ENCODE measurements around the gene TGFBI.

TGFBI gene

DNA sequence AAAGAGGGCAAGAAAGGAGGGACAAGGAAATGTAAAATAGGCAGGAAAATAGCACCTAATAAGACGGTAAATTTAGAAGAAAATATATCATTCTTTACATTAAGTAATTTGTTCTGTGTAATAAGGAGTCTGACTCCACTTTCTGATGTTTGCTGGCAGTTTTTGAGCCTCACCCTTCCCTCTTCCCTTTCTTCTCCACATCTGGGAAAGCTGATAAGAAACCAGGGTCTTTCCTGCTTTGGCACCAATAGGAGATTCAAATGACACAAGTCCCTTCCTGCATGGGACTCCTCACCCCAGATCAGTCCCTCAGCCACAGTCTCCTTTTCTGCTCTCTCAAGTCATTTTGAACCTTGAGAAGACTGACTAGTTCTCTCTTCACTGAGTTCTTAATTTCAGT lies 42.8 kb upstream of the TGFBI start:
- no peak overlapping the region for H3K4ac ChIP-seq (ENCODE audit: low read length)
- no peak overlapping the region for H2AK5ac ChIP-seq (ENCODE audit: low read depth, low read length)
- no CpG with 5 or more reads among the region's 1 CpG for WGBS, 2 donors (ENCODE audit: extremely low coverage in 2 of 2, insufficient read length in 2 of 2, insufficient replicate concordance in 1 of 2)
- no peak overlapping the region for H4K8ac ChIP-seq (ENCODE audit: low read depth, low read length)
- no peak overlapping the region for H3K23ac ChIP-seq (ENCODE audit: low read depth, low read length, poor library complexity)
- H3K4me2 ChIP-seq (ENCODE audit: insufficient read depth, low read length, poor library complexity, severe bottlenecking): no peak overlapping the region
- no peak overlapping the region for H4K91ac ChIP-seq (ENCODE audit: low read depth, low read length, poor library complexity)
- no peak overlapping the region for H3K18ac ChIP-seq (ENCODE audit: low read length)
- no peak overlapping the region for H3K14ac ChIP-seq (ENCODE audit: low read length)
- no peaks in the 10 kb centered on the region for H3K36me3 ChIP-seq (replicated peaks in 1 of 2; ENCODE audit: control insufficient read depth in 2 of 2, insufficient read depth in 2 of 2, low read length in 2 of 2)
- DNase-seq (ENCODE audit: low spot score): no peak
- H3K9ac ChIP-seq (ENCODE audit: low read depth, low read length, poor library complexity): no peak overlapping the region
- no peak overlapping the region for H2BK15ac ChIP-seq (ENCODE audit: low read length)
- H3K9me3 ChIP-seq (replicated peaks in 1 of 2; ENCODE audit: control insufficient read depth in 2 of 2, insufficient read depth in 1 of 2, low read depth in 1 of 2, low read length in 2 of 2): no peaks in the 10 kb centered on the region
- no peaks in the 10 kb centered on the region for H3K4me1 ChIP-seq (ENCODE audit: control insufficient read depth in 2 of 2, insufficient read depth in 1 of 2, low read depth in 1 of 2, low read length in 2 of 2)
- H3K27ac ChIP-seq (replicated peaks; ENCODE audit: low read length): no peak overlapping the region
- no peaks in the 10 kb centered on the region for H3K27me3 ChIP-seq (ENCODE audit: control insufficient read depth in 3 of 3, insufficient read depth in 3 of 3, low read depth in 1 of 3, low read length in 3 of 3)
- no peak overlapping the region for H3K4me3 ChIP-seq (ENCODE audit: low read length in 2 of 2)
- H2BK5ac ChIP-seq (ENCODE audit: low read length): no peak overlapping the region
- no peak overlapping the region for H2BK120ac ChIP-seq (ENCODE audit: low read depth, low read length)
- no peak overlapping the region for H2BK12ac ChIP-seq (ENCODE audit: low read length)
- no peak overlapping the region for H2AFZ ChIP-seq (ENCODE audit: low read length)
- H3K79me1 ChIP-seq (ENCODE audit: low read depth, low read length): no peaks in the 10 kb centered on the region

DNA sequence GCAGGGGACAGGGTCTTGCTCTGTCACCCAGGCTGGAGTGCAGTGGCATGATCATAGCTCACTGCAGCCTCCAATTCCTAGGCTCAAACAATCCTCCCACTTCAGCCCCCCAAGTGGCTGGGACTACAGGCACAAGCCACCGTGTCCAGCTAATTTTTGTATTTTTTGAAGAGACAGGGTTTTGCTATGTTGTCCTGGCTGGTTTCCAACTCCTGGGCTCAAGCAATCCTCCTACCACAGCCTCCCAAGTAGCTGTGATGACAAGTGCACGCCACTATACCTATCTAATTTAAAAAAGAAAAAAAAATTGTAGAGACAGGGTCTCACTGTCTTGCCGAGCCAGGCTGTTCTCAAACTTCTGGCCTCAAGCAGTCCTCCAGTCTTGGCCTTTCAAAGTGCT lies 42.4 kb upstream of the TGFBI start:
- no peak overlapping the region for H3K14ac ChIP-seq (ENCODE audit: low read length)
- H4K91ac ChIP-seq (ENCODE audit: low read depth, low read length, poor library complexity): no peak overlapping the region
- H3K9me3 ChIP-seq (replicated peaks in 1 of 2; ENCODE audit: control insufficient read depth in 2 of 2, insufficient read depth in 1 of 2, low read depth in 1 of 2, low read length in 2 of 2): no peaks in the 10 kb centered on the region
- H3K79me1 ChIP-seq (ENCODE audit: low read depth, low read length): no peaks in the 10 kb centered on the region
- H2AFZ ChIP-seq (ENCODE audit: low read length): no peak overlapping the region
- no peak for DNase-seq (ENCODE audit: low spot score)
- H3K27ac ChIP-seq (replicated peaks; ENCODE audit: low read length): no peak overlapping the region
- H2BK120ac ChIP-seq (ENCODE audit: low read depth, low read length): no peak overlapping the region
- H2BK15ac ChIP-seq (ENCODE audit: low read length): no peak overlapping the region
- WGBS, 2 donors (ENCODE audit: extremely low coverage in 2 of 2, insufficient read length in 2 of 2, insufficient replicate concordance in 1 of 2): no CpG with 5 or more reads among the region's 3 CpGs
- no peak overlapping the region for H2BK5ac ChIP-seq (ENCODE audit: low read length)
- no peaks in the 10 kb centered on the region for H3K4me1 ChIP-seq (ENCODE audit: control insufficient read depth in 2 of 2, insufficient read depth in 1 of 2, low read depth in 1 of 2, low read length in 2 of 2)
- no peak overlapping the region for H3K4ac ChIP-seq (ENCODE audit: low read length)
- no peak overlapping the region for H3K4me3 ChIP-seq (ENCODE audit: low read length in 2 of 2)
- H3K23ac ChIP-seq (ENCODE audit: low read depth, low read length, poor library complexity): no peak overlapping the region
- no peak overlapping the region for H2BK12ac ChIP-seq (ENCODE audit: low read length)
- H3K27me3 ChIP-seq (ENCODE audit: control insufficient read depth in 3 of 3, insufficient read depth in 3 of 3, low read depth in 1 of 3, low read length in 3 of 3): no peaks in the 10 kb centered on the region
- no peak overlapping the region for H3K9ac ChIP-seq (ENCODE audit: low read depth, low read length, poor library complexity)
- no peak overlapping the region for H2AK5ac ChIP-seq (ENCODE audit: low read depth, low read length)
- H4K8ac ChIP-seq (ENCODE audit: low read depth, low read length): no peak overlapping the region
- H3K4me2 ChIP-seq (ENCODE audit: insufficient read depth, low read length, poor library complexity, severe bottlenecking): no peak overlapping the region
- no peak overlapping the region for H3K18ac ChIP-seq (ENCODE audit: low read length)
- H3K36me3 ChIP-seq (replicated peaks in 1 of 2; ENCODE audit: control insufficient read depth in 2 of 2, insufficient read depth in 2 of 2, low read length in 2 of 2): no peaks in the 10 kb centered on the region

DNA sequence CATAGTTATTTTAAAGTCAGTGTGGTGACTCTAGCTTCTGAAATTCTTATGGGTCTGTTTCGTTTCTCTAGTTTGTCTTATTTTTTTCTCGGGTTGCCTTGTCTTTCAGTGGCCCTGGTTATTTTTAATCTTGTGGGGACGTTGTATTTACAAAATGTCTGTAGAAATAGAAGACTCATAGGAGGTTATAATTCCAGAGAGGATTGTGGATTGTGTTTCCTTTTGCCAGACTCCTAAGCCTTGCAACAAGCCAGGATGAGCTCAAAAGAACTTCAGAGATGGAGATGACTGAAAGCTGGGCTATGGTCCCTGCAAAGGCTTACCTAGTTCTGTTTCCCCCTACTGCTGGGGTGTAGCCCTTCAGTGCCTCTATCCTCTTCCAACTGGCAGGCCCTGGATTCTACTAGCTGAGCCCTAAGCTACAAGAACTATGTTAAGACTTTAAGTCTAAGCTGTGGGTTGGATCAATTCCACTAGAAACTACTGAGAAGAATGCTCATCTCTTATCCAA lies 41.8 kb upstream of the TGFBI start:
- no peak overlapping the region for H4K8ac ChIP-seq (ENCODE audit: low read depth, low read length)
- H3K9me3 ChIP-seq (replicated peaks in 1 of 2; ENCODE audit: control insufficient read depth in 2 of 2, insufficient read depth in 1 of 2, low read depth in 1 of 2, low read length in 2 of 2): no peaks in the 10 kb centered on the region
- H3K23ac ChIP-seq (ENCODE audit: low read depth, low read length, poor library complexity): no peak overlapping the region
- no peaks in the 10 kb centered on the region for H3K79me1 ChIP-seq (ENCODE audit: low read depth, low read length)
- no peak overlapping the region for H3K14ac ChIP-seq (ENCODE audit: low read length)
- no peak overlapping the region for H2BK15ac ChIP-seq (ENCODE audit: low read length)
- no peak overlapping the region for H3K9ac ChIP-seq (ENCODE audit: low read depth, low read length, poor library complexity)
- H4K91ac ChIP-seq (ENCODE audit: low read depth, low read length, poor library complexity): no peak overlapping the region
- no peak overlapping the region for H2BK12ac ChIP-seq (ENCODE audit: low read length)
- no peak overlapping the region for H3K4me3 ChIP-seq (ENCODE audit: low read length in 2 of 2)
- H3K4me2 ChIP-seq (ENCODE audit: insufficient read depth, low read length, poor library complexity, severe bottlenecking): no peak overlapping the region
- no peak for DNase-seq (ENCODE audit: low spot score)
- no peak overlapping the region for H3K4ac ChIP-seq (ENCODE audit: low read length)
- H2BK120ac ChIP-seq (ENCODE audit: low read depth, low read length): no peak overlapping the region
- no peaks in the 10 kb centered on the region for H3K4me1 ChIP-seq (ENCODE audit: control insufficient read depth in 2 of 2, insufficient read depth in 1 of 2, low read depth in 1 of 2, low read length in 2 of 2)
- no peak overlapping the region for H2AFZ ChIP-seq (ENCODE audit: low read length)
- H3K27ac ChIP-seq (replicated peaks; ENCODE audit: low read length): no peak overlapping the region
- H3K18ac ChIP-seq (ENCODE audit: low read length): no peak overlapping the region
- no peak overlapping the region for H2BK5ac ChIP-seq (ENCODE audit: low read length)
- WGBS, 2 donors (ENCODE audit: extremely low coverage in 2 of 2, insufficient read length in 2 of 2, insufficient replicate concordance in 1 of 2): no CpG with 5 or more reads among the region's 3 CpGs
- no peak overlapping the region for H2AK5ac ChIP-seq (ENCODE audit: low read depth, low read length)
- no peaks in the 10 kb centered on the region for H3K27me3 ChIP-seq (ENCODE audit: control insufficient read depth in 3 of 3, insufficient read depth in 3 of 3, low read depth in 1 of 3, low read length in 3 of 3)
- no peaks in the 10 kb centered on the region for H3K36me3 ChIP-seq (replicated peaks in 1 of 2; ENCODE audit: control insufficient read depth in 2 of 2, insufficient read depth in 2 of 2, low read length in 2 of 2)

DNA sequence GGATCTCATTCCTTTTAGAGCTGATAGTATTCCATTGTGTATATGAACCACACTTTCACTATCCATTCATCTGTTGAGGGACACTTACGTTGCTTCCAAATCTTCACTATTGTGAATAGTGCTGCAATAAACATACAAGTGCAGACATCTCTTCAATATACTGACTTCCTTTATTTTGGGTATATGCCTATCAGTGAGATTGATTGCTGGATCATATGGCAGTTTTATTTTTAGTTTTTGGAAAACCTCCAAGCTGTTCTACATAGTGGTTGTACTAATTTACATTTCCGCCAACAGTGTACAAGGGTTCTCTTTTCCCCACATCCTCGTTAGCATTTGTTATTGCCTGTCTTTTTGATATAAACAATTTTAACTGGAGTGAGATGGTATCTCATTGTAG lies 40.2 kb upstream of the TGFBI start:
- H3K4me3 ChIP-seq (ENCODE audit: low read length in 2 of 2): no peak overlapping the region
- H3K9me3 ChIP-seq (replicated peaks in 1 of 2; ENCODE audit: control insufficient read depth in 2 of 2, insufficient read depth in 1 of 2, low read depth in 1 of 2, low read length in 2 of 2): no peaks in the 10 kb centered on the region
- H3K36me3 ChIP-seq (replicated peaks in 1 of 2; ENCODE audit: control insufficient read depth in 2 of 2, insufficient read depth in 2 of 2, low read length in 2 of 2): no peaks in the 10 kb centered on the region
- no peak overlapping the region for H3K14ac ChIP-seq (ENCODE audit: low read length)
- no peak overlapping the region for H3K27ac ChIP-seq (replicated peaks; ENCODE audit: low read length)
- no peak overlapping the region for H3K4ac ChIP-seq (ENCODE audit: low read length)
- no peak overlapping the region for H4K91ac ChIP-seq (ENCODE audit: low read depth, low read length, poor library complexity)
- no peak overlapping the region for H3K23ac ChIP-seq (ENCODE audit: low read depth, low read length, poor library complexity)
- no peaks in the 10 kb centered on the region for H3K27me3 ChIP-seq (ENCODE audit: control insufficient read depth in 3 of 3, insufficient read depth in 3 of 3, low read depth in 1 of 3, low read length in 3 of 3)
- no peaks in the 10 kb centered on the region for H3K4me1 ChIP-seq (ENCODE audit: control insufficient read depth in 2 of 2, insufficient read depth in 1 of 2, low read depth in 1 of 2, low read length in 2 of 2)
- H4K8ac ChIP-seq (ENCODE audit: low read depth, low read length): no peak overlapping the region
- H2BK15ac ChIP-seq (ENCODE audit: low read length): no peak overlapping the region
- H3K4me2 ChIP-seq (ENCODE audit: insufficient read depth, low read length, poor library complexity, severe bottlenecking): no peak overlapping the region
- WGBS, 2 donors (ENCODE audit: extremely low coverage in 2 of 2, insufficient read length in 2 of 2, insufficient replicate concordance in 1 of 2): no CpG with 5 or more reads among the region's 3 CpGs
- H2BK12ac ChIP-seq (ENCODE audit: low read length): no peak overlapping the region
- H2AK5ac ChIP-seq (ENCODE audit: low read depth, low read length): no peak overlapping the region
- no peaks in the 10 kb centered on the region for H3K79me1 ChIP-seq (ENCODE audit: low read depth, low read length)
- no peak for DNase-seq (ENCODE audit: low spot score)
- H3K18ac ChIP-seq (ENCODE audit: low read length): no peak overlapping the region
- no peak overlapping the region for H2AFZ ChIP-seq (ENCODE audit: low read length)
- H2BK5ac ChIP-seq (ENCODE audit: low read length): no peak overlapping the region
- no peak overlapping the region for H3K9ac ChIP-seq (ENCODE audit: low read depth, low read length, poor library complexity)
- no peak overlapping the region for H2BK120ac ChIP-seq (ENCODE audit: low read depth, low read length)
